ENCODE measurements around the gene DCDC2B.
"Not testable (repeated sequence)": the region's sequence is repeated elsewhere in the genome, so short reads cannot be mapped to it uniquely, and the experiment has no call there.

Gene DCDC2B

GRCh38 chr1:32250893-32251716 lies 42.2 kb downstream of the DCDC2B start, which contains the start of gene LCK:
Gene LCK, plus strand, starts transcription at chr1:32251265. Its CDS starts 23,065 bp downstream, at chr1:32274330.
- H3K27ac ChIP-seq: no peak within 1 kb of the TSS
- no peak for DNase-seq (ENCODE audit: low read depth, low spot score)

DNA sequence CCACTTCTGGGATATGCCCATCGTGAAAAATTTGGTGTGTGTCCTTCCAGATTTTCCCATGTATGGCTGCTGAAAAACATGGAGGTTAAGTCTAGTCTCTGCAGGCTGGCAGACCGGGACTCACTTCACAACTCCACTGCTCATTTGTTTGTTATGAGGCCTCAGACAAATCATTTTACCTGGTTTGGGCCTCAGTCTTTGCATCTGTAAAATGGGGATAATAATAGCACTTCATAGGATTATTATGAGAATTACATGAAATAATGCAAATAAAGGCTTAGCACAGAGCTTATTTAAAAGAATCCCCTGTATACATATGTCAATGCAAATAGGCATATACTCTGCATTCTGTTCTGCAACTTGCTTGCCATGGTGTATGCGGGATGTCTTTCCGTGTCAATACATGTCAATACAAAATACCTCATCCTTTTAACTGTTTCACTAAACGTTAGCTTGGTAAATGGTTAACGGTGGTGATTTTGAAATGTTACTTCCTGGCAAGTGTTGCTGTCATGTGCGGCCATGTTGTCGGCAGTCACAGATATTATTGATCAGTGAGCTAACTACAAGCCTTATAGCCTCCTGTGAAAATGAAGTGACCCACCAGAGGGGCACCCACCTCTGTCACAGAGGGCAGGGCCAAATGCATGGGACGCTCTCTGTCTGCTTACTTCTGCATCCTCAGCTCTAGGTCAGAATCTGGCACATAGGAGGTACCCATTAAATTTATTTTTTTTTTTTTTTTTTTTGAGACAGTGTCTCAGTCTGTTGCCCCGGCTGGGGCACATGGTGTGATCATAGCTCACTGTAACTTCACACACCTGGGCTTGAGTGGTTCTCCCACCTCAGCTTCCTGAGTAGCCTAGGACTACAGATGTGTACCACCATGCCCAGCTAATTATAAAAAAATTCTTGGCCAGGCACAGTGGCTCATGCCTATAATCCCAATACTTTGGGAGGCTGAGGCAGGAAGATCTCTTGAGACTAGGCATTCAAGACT lies 46.5 kb downstream of the DCDC2B start:
- H3K27ac ChIP-seq: no peak overlapping the region
- no peak for DNase-seq (ENCODE audit: low read depth, low spot score)

DNA sequence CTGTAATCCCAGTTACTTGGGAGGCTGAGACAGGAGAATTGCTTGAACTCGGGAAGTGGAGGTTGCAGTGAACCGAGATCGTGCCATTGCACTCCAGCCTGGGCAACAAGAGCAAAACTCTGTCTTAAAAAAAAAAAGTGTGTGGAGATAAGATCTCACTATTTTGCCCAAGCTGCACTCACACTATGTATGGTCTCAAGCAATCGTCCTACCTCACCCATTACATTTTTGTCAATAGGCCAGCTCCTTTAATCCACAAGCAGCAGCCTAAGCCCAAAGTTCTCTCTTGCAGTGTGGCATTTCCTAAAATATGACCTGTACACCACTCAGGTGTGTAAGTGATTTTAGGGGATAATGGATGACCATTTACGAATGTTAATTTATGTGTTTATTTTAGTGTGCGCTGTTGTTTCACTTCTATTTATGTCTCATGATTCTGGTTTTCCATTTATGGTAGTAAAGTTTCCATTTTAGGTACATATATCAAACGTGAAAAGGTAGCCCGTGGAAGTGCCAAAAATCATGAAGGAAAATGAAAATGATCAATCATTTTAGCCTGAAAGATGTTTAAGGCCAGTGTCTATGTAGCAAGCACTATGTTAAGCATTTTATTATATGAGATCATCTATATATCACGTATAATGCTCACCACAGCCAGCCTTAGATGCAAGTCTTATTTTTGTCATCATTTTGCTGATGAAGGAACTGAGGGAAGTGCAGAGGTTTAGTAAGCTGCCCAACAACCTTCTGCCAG lies 47.8 kb downstream of the DCDC2B start:
- no peak overlapping the region for H3K27ac ChIP-seq
- no peak for DNase-seq (ENCODE audit: low read depth, low spot score)

- H3K27ac ChIP-seq: no peak overlapping the region
- DNase-seq (ENCODE audit: low read depth, low spot score): no peak
Measured at GRCh38 chr1:32257227-32257508, 48.3 kb downstream of the DCDC2B start.

GRCh38 chr1:32263236-32263593 lies 54.3 kb downstream of the DCDC2B start:
- DNase-seq (ENCODE audit: low read depth, low spot score); H3K27ac ChIP-seq: not testable (repeated sequence)

GRCh38 chr1:32263744-32264143 lies 54.9 kb downstream of the DCDC2B start:
- DNase-seq (ENCODE audit: low read depth, low spot score): no peak
- no peak overlapping the region for H3K27ac ChIP-seq
